ENCODE measurements around the gene EXOSC2. TPM values are rescaled to one million over a fixed set of nuclear protein-coding genes. Genes with fewer than 3 reads are reported as not detected.

EXOSC2 gene, protein sequence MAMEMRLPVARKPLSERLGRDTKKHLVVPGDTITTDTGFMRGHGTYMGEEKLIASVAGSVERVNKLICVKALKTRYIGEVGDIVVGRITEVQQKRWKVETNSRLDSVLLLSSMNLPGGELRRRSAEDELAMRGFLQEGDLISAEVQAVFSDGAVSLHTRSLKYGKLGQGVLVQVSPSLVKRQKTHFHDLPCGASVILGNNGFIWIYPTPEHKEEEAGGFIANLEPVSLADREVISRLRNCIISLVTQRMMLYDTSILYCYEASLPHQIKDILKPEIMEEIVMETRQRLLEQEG
- 26.5 TPM for polyA plus RNA-seq (ENCODE audit: insufficient read length)

DNA sequence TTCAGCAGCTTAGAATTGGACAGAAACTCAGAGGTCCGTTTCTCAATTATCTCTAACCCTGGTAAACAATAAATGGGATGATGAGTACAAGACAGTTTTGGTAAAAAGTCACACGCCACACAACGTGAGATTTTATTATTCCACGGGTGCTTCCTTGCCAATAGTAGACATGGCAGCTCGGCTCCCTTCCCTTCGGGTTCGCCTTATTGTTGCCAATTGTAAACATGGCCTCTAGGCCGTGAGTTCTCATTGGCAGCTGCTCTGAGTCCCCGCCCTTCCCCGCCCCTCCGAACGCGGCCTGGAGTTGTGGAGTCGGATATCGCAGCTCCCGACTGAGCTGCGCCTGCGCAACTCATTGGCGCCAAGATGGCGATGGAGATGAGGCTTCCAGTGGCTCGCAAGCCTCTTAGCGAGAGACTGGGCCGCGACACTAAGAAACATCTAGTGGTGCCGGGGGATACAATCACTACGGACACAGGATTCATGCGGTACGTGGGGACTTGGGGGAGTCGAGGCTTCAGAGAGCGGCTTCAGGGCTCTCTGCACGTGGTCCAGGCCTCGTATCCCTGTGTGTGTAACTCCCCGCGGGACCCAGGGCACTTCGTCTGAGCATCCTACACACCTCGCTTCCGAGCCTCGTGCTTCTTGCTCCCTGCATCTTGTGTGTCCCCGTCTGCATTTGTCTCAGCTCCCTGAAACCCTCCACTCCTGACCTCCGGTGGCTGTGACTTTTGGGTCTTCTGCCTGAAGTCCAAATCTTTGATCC is at the start of gene EXOSC2:
Gene EXOSC2, plus strand, starts transcription at position 355 of the 766 bp plus-strand sequence. Its CDS starts 12 bp downstream, at position 367.
- peak; percentile 95 for DNase-seq (ENCODE audit: low read depth)

DNA sequence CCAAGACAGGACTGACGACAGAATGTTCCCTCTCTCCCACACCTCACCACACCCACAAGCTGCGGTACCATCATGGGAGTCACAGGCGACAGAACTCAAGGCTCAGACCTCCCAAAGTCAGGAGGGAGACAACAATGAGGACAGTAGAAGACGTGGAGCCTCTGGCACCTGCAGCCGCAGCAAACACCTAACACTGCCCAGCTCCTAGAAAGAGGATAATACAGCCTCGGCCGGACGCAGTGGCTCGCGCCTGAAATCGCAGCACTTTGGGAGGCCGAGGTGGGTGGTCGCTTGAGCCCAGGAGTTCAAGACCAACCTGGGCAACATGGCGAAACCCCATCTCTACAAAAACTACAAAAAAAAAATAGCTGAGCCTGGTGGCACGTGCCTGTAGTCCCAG is 42.4 kb upstream of the EXOSC2 start:
- DNase-seq (ENCODE audit: low read depth) = no peak

DNA sequence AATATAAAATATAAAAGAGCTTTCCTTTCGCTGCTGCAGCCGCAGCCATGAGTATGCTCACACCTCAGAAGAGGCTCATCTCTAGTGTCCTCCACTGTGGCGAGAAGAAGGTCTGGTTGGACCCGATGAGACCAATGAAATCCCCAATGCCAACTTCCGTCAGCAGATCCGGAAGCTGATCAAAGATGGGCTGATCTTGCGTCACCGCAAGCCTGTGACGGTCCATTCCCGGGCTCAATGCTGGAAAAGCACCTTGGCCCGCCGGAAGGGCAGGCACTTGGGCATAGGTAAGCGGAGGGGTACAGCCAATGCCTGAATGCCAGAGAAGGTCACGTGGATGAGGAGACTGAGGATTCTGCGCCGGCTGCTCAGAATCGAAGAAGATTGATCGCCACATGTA is 41.8 kb upstream of the EXOSC2 start:
- no peak for DNase-seq (ENCODE audit: low read depth)

DNA sequence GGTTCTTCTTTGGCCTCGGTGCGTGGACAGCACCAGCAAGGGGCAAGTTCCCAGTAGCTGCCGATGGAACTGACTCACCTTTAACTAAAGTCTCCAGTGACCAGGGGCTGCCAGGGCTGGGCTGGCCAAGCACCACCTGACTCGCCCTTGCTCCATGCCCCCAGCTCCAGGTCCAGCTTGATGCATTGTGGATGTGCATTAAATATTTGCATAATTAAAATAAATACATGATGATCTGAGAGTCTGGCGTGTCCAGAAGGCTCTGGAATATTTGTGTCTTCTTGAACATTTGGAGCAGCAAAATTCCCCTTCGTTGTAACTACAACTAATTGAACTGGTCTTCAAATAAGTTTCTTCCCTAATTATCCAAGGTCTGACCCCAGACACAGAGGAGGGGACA is 38.7 kb upstream of the EXOSC2 start:
- DNase-seq (ENCODE audit: low read depth) = no peak

DNA sequence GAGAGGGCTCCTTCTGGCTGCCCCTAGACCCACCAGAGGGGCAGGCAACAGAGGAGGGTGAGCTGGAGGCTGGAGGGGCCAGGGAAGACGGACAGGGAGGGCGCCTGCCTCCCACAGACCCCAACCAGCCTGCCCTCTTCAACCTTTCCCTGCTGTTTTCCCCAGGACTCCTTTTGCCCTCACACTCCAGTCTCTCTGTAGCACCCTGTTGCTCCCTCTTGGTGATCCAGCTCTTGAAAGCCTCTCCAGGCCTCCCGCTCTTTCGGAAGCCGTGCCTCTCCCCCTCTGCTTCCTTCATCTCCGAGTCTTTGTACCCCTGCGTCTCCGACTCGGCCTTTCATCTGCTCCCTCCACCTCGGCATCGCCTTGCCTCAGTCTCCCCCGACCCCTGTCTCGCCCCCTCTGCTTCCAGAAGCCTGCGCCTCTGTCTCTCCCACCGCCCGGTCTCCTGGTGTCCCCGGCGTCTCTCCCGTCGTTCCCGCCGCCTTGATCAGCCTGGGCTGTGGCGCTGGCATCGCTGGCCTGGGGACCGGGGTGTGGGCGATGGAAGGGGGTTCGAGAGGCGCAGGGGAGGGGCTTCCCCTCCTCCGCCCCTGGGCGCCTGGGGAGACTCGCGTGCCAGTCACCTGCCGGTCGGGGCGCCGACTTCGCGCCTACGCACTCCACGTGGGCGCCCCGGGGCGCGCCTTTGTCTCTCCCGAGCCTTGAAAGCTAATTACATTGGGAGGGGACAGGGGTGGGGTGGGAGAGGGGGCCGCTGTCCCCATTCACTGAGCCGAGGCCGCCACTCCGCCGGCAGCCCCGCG is 34.5 kb upstream of the EXOSC2 start:
- DNase-seq (ENCODE audit: low read depth) = no peak

DNA sequence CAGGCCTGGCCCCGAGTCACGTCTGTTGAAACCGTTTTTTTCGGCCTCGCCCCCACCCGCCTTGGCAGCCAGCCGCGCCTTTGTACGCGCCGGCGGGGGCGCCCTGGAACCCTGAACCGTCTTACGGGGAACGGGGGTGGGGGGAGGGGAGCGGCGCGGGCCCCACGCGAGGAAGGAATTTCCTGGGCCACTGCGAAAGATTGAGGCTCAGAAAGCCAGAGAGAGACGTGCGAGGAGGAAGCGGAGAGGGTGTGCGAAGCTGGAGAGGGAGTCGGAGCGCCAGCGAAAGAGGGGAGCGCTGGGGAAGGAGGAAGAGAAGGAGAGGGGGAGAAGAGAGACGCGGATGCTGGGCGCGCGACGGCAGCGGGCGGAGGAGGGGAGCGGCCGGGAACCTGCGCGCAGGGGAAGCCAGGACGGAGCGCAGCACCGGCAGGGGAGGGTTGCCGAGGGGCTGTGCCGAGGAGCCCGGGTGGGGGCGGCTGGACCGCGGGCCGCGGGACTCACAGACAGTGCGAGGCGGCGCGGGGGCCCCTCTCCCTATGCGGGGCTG is 33.8 kb upstream of the EXOSC2 start:
- DNase-seq (ENCODE audit: low read depth) = no peak

DNA sequence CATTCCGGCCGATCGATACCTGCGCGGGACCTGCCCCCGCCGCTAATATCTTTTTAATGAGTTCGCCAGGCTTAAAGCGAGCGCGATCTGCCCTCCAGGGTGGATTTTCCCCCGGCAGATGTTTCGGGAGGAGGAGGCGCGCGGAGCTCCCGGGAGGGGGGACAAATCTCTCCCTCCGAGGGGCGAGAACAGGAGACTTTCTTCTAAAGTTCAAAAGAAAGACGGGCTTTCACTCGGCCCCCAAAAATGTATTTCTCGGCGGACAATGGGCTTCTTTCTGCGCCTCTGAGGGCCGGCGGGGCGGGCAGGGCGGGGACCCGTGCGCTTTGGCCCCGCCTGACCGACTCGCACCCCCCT is 33.3 kb upstream of the EXOSC2 start:
- DNase-seq (ENCODE audit: low read depth) = no peak

DNA sequence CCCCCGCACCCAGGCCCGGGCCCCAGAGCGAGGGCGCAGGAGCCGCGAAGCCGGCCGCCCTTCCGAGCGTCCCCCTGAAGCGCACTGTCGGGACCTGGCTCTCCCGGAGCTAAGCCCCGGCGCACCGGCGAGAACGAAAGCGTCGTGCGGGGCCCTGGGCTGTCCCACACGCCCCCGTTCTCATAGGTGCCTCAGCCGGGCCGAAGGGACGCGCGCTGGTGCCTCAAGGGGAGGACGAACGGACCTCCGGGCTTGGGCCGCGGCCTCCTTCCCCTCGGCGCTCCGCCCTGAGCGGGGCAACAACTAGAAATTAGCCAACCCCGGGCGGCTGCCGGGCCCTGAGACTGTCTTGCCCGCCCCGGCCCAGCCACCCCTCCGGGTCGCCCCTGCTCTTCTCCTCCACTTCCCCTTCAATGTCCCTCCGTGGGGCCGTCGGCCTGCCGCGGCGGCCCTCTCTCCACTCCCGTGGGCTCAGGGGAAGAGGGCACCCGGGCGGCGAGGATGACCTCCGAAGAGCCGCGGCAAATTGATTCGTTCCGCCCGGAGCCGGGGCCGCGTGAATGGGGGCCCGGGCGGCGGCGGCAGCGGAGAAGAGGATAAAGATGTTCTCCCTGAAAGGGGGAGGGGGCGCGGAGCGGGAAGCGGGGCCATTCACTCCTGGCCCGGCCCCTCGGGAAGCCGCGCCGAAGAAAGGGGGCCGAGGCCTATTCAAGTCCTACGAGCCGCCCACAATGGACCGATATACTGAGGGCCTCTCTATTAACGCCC is 32.7 kb upstream of the EXOSC2 start:
- no peak for DNase-seq (ENCODE audit: low read depth)

DNA sequence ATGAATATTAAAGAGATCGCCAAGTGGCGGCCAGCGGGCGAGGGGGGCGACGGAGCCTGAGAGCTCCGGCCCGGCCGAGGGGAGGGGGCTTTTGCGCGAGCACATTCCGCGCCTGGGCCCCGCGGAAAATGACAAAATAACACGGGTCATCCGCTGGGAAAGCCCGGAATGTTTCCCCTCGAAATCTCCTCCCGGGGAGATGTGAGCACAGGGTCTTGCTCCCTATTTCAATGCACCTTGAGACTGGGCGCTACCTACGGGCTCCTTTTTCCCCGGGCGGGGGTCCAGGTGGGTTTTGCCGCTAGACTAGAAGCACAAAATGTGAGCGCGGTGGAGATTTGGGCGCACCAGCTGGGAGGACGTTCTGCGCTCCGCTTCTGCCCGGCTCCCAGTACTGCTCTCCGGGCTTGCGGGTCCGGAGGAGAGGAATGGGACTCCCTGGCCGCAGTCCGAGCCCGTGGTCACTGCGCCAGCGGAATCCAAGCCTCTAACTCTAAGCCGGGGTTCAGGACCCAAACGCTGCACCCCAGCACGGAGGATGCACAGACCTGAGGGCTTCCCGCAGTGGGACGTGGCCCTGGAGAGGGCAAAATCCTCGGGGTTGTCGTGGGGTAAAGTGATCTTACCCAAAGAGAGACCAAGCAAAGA is 32.0 kb upstream of the EXOSC2 start:
- DNase-seq (ENCODE audit: low read depth) = no peak

DNA sequence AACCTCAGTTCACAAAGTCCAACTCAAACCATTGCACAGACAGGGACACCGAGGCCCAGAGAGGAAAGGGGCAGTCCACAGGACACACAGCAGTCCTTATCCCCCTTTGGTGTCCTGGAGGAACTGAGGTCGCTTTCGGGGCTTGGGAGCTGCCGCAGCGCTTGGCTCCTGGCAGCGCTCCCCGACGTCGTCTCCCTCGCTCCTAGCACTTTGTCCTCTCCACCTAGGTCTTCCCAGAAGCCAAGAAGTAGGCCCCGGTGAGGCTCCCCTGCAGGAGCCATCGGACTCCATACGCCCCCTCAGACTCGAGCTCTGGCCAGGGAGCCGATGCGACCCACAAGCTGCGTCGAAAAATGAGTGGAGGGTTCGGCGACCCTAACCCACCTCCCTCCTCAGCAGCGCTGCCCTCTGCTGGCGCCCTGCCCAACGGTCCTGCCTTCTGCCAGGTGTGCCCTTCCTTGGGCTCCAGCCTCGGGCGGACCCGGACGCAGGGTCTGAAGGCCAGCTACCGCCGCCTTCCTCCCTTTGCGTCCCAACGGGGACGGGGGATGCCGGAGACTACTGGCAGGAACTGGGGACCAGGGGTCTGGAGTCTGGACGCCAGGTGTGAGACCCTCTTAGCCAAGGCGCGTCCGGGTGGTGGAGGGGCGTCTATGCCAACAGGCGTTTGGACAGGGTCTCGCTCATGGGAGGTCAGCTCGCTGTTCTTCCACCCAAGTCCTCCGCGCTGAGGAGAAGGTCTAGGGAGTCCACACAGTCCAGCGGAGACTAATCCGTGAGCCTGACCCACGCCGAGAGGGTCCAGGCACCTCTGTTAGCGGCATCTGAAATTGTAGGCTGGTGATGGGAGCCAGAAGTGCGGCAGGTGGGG is 31.2 kb upstream of the EXOSC2 start:
- DNase-seq (ENCODE audit: low read depth) = no peak

DNA sequence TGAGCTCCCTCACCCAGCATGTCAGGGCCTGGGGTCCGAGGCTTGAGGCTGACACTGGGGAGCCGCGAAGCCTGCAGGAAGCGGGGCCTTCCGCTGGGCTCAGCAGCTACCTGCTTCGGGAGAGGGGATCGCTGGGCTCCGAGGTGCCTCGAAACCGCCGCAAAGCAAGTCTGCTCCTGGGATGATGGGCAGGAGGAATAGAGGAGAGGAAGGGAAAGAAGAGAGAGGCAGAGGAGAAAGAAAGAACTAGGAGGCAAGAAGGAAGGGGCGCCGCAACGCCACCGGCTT is 30.7 kb upstream of the EXOSC2 start:
- no peak for DNase-seq (ENCODE audit: low read depth)

DNA sequence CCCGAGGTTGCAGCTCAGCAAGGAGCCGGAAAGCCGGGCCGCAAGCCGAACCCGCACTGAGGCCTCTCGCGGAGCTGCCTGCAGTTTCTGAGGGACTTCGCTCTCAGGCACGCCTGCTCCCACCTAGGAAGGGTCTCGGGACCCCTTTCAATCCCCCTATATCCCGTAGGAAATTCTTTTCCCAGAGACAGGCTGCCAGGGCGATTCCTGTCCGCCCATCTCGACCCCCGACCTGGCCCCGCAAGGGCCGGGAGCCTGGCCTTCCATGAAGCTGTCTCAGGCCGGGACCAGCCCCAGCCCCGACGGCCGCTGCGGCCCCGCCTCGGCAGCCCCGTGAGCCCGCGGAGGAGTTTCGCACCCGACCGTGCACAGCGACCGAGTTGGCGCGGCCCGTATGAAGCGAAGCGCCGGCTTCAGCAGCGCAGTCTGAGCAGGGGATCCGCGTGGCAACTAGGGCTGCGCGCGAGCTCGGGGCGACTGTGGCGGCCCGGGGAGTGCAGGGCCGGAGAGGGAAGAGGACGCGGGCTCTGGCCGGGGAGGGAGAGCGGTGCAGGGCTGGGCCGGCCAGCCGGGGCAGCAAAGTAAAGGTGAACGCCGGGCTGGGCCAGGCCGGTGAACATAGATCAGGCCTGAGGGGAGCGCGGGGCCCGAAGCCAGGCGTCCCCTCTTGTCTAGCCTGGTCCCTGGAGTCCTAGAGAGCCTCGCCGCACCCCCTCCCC is 30.2 kb upstream of the EXOSC2 start:
- no peak for DNase-seq (ENCODE audit: low read depth)

DNA sequence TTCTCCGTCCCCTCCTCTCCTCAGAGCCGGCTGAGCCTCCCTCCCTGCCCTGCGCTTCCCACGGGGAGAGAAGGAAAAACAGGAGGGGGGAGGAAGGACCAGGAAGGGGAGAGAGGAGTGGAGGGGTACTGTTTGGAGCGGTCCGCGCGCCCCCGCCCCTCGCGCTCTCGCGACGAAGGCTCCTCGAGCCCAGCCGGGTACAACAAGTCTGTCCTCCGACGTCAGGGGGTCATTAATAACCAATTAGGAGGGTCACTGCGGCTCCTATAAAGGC is 29.7 kb upstream of the EXOSC2 start:
- DNase-seq (ENCODE audit: low read depth) = no peak

DNA sequence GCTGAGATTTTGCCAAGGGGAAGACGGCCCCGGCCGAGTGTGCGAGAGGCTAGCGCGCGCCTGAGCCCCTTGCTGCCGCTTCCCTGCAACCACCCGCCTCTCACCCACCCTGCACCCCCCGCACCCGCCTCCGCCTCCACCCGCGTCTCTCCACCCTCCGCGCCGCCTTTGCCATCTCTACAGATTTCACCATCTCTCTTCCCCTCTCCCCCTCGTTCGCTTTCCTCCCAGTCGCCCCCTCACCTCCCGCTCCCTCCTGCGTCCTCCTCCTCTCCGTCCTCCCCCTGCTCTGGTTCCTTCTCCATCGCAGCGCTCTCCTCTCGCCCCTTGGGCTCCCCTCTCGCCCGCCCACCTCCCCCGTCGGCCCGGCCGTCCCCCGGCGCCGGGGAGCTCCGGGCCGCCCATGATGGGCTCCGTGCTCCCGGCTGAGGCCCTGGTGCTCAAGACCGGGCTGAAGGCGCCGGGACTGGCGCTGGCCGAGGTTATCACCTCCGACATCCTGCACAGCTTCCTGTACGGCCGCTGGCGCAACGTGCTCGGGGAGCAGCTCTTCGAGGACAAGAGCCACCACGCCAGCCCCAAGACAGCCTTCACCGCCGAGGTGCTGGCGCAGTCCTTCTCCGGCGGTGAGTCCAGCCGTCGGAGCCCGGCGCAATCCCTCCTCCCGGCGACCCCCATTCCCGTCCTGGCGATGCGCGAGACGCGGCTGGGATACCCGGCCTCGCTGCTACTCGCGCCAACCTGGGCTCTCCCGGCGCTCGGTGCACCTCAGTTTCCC is 29.1 kb upstream of the EXOSC2 start, which contains the start of gene PRDM12:
Gene PRDM12, plus strand, starts transcription at position 344 of the 778 bp plus-strand sequence. Its CDS starts 60 bp downstream, at position 404.
- DNase-seq (ENCODE audit: low read depth) = no peak

DNA sequence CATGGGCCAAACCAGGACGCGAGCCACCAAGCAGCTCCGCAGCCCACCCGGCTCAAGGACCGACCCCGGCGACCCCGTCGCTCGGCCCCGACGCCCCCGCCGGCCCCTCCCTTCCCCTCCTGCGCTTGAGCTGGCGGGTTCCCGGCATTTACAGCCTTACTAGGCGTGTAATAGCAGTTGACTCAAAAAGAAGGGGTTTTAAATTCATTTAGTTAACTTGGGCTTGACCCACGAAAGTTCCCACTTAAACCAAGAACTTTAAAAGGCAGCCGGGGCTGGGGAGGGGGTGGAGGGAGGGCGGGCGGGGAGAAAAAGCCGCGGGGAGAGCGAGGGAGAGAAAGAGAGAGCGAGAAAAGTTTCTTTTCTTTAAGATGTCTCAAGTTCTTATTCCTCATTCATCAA is 28.6 kb upstream of the EXOSC2 start:
- DNase-seq (ENCODE audit: low read depth) = no peak

DNA sequence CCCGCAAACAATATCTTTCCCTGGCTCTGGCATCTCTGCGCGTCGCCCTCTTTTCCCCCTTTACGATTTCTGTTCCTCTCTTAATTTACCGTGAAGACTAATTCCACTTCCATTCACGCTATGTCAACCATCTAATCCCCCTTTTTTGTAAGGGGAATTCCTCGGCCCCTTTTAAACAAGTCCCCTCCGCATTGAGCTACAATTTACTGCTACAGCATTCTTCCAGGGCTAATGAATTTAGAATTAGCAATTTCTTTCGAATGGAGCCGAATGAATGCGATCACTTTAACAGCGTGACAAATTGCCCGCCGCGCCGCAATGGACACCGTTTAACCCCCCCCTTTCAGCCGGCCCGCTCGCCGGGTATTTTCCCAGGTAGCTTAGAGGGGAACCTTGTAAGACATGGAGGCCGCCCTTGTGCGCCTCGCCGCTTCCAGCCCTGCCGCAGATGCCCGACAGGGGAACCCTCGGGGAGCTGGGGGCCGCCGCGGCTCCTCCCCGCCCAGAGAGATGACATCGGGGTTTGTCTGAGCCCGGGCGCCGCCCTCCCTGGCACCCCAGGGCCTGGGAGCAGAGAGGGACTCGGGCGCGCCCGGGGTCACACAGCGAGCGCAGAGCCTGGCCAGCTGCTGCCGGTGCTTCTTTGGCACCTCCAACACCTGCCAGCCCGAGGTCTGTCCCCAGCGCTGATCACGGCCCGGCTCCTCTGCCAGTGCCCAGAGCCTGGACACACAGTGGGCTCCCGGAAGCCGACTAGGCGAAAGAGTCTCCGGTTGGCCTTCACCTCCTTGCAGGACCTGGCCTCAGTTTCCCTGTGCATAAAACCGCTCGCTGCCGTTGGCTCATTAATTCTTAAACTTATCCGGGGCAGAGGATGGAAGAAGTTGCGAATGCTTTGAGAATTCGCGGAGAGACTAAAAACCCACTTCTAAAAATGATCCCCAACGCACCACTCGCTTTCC is 27.9 kb upstream of the EXOSC2 start:
- DNase-seq (ENCODE audit: low read depth) = no peak

DNA sequence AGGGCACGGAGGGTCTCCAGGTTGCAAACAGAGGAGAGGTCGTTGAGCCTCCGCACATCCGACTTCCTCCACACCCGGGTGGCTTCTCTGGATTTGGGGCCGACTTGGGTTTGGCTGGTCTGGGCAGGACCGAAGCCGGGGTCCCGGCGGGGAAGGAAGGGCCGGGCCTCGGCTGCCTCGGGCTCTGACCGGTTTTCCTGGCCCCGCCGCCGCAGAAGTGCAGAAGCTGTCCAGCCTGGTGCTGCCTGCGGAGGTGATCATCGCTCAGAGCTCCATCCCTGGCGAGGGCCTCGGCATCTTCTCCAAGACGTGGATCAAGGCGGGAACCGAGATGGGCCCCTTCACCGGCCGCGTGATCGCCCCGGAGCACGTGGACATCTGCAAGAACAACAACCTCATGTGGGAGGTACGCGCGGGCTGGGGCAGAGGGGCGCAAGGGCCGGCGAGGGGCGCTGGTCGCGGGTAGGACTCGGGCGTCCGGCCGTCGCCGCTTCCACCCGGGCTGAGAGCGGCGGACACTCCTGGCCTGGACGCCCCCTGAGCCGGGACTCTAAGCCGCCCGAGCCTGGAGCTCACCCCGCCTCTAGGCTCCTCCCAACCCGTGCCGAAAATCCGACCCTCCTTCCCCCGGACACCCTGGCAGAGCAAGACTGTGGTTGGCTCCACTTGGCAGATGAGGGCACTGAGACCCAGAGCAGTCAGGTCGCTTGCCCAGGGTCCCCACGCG is 27.0 kb upstream of the EXOSC2 start:
- DNase-seq (ENCODE audit: low read depth) = no peak
